ENCODE results near the gene STIP1. TPM values are rescaled to one million over a fixed set of nuclear protein-coding genes. Genes with fewer than 3 reads are reported as not detected.

Gene STIP1
- total RNA-seq, 1 donor from 2014 or later = 47.2 TPM

- DNase-seq (ENCODE audit: low spot score) = no peak
Observed at GRCh38 chr11:64198511-64198910, 12.5 kb downstream of the STIP1 start.

- no peak for DNase-seq (ENCODE audit: low spot score)
Observed at GRCh38 chr11:64201543-64201942, 15.6 kb downstream of the STIP1 start.

- DNase-seq (ENCODE audit: low spot score) = no peak
Observed at GRCh38 chr11:64202992-64203391, 17.0 kb downstream of the STIP1 start.

GRCh38 chr11:64203421-64204079 lies 17.6 kb downstream of the STIP1 start:
- DNase-seq (ENCODE audit: low spot score) = no peak

GRCh38 chr11:64204080-64204440 lies 18.1 kb downstream of the STIP1 start:
- no peak for DNase-seq (ENCODE audit: low spot score)

GRCh38 chr11:64204464-64204989 lies 18.6 kb downstream of the STIP1 start:
- peak; percentile 93 for DNase-seq (ENCODE audit: low spot score)

- DNase-seq (ENCODE audit: low spot score) = no peak
Observed at GRCh38 chr11:64206457-64207255, 20.7 kb downstream of the STIP1 start, which contains the start of gene FERMT3. FERMT3 (plus strand) TSS chr11:64206721; CDS start chr11:64207365, 644 bp downstream.

- DNase-seq (ENCODE audit: low spot score) = peak; percentile 39
Observed at GRCh38 chr11:64207256-64208085, 21.5 kb downstream of the STIP1 start.

- DNase-seq (ENCODE audit: low spot score) = no peak
Observed at GRCh38 chr11:64208086-64208795, 22.3 kb downstream of the STIP1 start.

GRCh38 chr11:64208796-64209562 lies 23.0 kb downstream of the STIP1 start:
- no peak for DNase-seq (ENCODE audit: low spot score)

GRCh38 chr11:64209563-64209843 lies 23.5 kb downstream of the STIP1 start:
- no peak for DNase-seq (ENCODE audit: low spot score)

- no peak for DNase-seq (ENCODE audit: low spot score)
Observed at GRCh38 chr11:64210301-64211020, 24.5 kb downstream of the STIP1 start.

- DNase-seq (ENCODE audit: low spot score) = no peak
Observed at GRCh38 chr11:64211181-64211872, 25.4 kb downstream of the STIP1 start.

- DNase-seq (ENCODE audit: low spot score) = no peak
Observed at GRCh38 chr11:64216879-64217278, 30.9 kb downstream of the STIP1 start.

GRCh38 chr11:64218628-64219353 lies 32.8 kb downstream of the STIP1 start:
- no peak for DNase-seq (ENCODE audit: low spot score)

- no peak for DNase-seq (ENCODE audit: low spot score)
Observed at GRCh38 chr11:64219354-64219684, 33.3 kb downstream of the STIP1 start.

GRCh38 chr11:64219755-64220154 lies 33.8 kb downstream of the STIP1 start:
- DNase-seq (ENCODE audit: low spot score) = no peak

- no peak for DNase-seq (ENCODE audit: low spot score)
Observed at GRCh38 chr11:64220271-64220670, 34.3 kb downstream of the STIP1 start.

GRCh38 chr11:64220798-64221197 lies 34.8 kb downstream of the STIP1 start:
- DNase-seq (ENCODE audit: low spot score) = no peak
